Right lobe of liver (tissue), 4 donors: Measurements from ENCODE around the gene FOXI1.

Experiments used
- POLR2A ChIP-seq: fragments of 450-650 bp; IDR thresholded peaks from one replicate; pipeline ENCODE4 v1.6.1; 2017; ENCODE audit warnings: antibody characterized with exemption, mild to moderate bottlenecking
- TF ChIP-seq, protein P1 (sequence below), 4 donors: fragments of 200-600 bp in 3 of 4; fragments of 450-650 bp in 1 of 4; IDR thresholded peaks; one replicate each; pipeline versions ENCODE4 v1.5.1 to v1.8.0; 2016 to 2022; ENCODE audit warnings: antibody characterized with exemption in 4 of 4, mild to moderate bottlenecking in 2 of 4
- donor health status: DM: no; HTN: no; CAD: no.
- donor health status: DM: no; HTN: no; CAD: no.
- donor health status: DM: no; HTN: yes; CAD: no.

DNA sequence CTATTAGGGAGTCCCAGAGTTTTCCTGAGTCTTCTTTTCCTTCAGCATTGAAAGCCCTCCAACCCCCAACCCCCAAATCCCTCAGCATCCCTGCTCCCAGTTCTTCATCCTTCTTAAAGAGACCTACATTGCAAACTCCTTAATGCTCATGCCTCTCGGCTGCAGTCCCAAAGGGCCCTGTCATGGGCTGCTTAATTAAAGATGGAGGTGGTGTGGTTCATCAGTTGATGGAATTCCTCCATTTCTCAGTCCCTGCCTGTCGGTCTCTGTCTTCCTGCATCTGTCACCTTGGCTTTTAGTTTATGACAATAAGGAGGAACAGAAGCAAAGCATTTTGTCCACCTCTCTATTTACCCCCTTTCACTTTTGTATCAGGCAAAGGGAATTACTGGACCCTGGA is 2.0 kb downstream of the FOXI1 start:
- TF ChIP-seq, protein P1, sequence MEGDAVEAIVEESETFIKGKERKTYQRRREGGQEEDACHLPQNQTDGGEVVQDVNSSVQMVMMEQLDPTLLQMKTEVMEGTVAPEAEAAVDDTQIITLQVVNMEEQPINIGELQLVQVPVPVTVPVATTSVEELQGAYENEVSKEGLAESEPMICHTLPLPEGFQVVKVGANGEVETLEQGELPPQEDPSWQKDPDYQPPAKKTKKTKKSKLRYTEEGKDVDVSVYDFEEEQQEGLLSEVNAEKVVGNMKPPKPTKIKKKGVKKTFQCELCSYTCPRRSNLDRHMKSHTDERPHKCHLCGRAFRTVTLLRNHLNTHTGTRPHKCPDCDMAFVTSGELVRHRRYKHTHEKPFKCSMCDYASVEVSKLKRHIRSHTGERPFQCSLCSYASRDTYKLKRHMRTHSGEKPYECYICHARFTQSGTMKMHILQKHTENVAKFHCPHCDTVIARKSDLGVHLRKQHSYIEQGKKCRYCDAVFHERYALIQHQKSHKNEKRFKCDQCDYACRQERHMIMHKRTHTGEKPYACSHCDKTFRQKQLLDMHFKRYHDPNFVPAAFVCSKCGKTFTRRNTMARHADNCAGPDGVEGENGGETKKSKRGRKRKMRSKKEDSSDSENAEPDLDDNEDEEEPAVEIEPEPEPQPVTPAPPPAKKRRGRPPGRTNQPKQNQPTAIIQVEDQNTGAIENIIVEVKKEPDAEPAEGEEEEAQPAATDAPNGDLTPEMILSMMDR (IDR thresholded peaks at IDR 0.05) = no peak
- no peak for TF ChIP-seq POLR2A
